ENCODE data around the gene TRAPPC1.

The TRAPPC1 gene

DNA sequence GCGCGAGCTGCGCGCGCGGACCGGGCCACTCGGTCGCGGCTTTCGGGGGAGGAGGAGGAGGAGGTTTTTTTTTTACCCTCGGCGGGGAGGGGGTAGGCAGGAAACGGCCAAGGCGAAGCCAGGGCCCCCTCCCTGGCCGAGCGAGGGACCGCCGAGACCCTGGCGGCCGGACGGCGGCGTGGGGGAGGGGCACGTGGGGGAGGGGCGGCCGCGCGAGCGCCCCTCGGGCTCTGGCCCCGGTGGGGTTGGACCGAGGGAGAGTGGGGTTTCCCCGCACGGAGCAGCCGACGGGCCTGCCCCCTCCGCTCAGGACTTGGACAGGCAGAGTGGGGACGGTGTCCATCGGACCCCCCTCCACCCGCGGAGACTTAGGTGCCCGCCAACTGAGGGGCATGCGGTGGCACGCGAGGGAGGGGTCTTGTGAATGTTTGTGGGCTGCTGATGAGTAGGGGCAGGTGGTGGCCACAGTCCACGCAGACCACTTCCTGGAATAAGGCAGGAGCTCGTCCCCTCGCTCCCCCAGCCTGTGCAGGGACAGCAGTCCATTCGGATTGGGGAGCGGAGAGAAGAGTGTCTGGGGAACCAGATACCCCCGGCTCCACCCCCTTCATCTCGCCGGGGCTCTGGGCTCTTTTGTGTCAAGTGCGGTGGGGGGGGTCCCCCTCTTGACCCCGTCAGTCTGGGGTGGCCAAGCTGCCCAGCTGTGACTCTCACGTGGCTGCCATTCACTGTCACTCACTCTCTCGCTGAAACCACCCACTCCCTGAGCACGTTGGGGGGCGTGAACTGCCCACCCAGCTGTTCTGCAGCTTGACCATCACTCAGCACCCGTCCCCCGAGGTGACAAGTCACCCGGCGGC lies 46.1 kb downstream of the TRAPPC1 start:
- intact Hi-C loops (cut with DNase I) = loop anchor here (5.0 kb wide), 1 partner anchor 48 kb away; no protein-coding TSS in a partner anchor
- peak in 31 of 42 donors; percentile 13 to 78 (median 33) for DNase-seq

DNA sequence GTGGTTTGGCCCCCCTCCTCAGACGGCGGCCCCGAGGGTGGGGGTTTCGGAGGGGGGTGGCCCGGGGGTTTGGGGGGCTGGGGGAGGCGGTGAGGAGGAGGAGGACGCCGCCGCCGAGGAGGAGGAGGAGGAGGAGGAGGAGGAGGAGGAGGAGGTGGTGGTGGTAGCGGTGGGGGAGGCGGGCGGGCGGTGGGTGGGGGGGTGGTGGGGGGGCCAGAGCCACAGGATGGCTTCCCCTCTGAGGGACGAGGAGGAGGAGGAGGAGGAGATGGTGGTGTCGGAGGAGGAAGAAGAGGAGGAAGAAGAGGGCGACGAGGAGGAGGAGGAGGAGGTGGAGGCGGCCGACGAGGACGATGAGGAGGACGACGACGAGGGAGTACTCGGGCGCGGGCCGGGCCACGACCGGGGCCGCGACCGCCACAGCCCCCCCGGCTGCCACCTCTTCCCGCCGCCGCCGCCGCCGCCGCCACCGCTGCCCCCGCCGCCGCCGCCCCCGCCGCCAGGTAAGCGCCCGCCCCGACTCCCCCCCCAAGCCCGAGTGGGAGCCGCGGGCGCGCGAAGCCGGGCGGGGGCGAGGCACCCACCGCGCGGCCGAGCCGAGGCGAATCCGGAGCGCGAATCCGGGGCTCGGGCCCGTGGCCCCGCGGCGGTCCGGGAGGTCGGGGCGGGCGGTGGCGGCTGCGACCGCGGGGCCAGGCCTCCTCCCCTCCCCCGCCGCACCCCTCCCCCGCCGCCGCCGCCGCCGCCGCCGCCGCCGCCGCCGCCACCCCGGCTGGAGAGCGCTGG lies 47.0 kb downstream of the TRAPPC1 start:
- peak in 12 of 42 donors; percentile 8 to 52 (median 36) for DNase-seq
- intact Hi-C loops (cut with DNase I) = loop anchor here (5.0 kb wide), 1 partner anchor 47 kb away; no protein-coding TSS in a partner anchor

DNA sequence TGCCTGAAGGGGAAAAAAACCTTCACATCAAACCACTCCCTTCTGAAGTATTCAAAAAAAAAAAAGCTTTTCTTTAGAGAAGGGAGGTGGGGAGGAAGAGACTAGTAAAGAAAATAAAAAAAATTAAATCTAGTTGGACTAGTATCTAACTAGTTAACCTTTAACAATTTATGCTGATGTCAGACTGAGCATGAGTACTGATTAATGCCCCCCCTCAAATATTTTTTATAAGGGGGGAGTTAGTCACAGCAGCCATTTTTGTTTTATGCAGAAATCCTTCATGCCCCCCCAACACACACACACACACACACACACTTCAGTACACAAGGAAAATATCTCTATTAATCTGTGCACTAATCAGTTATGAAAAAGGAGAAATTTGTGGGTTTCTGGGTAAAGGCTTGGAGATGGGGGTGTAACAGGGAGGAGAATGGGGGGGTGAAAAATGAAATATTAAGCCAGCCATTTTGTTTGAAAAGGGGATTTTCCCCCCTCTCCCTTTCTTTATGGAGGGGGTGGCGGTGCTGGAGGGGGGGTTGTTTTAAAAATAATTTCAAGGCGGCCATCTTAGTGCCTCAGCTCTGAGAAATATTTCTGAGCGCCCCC lies 47.9 kb downstream of the TRAPPC1 start:
- intact Hi-C loops (cut with DNase I) = no loop called here
- DNase-seq = no peak

DNA sequence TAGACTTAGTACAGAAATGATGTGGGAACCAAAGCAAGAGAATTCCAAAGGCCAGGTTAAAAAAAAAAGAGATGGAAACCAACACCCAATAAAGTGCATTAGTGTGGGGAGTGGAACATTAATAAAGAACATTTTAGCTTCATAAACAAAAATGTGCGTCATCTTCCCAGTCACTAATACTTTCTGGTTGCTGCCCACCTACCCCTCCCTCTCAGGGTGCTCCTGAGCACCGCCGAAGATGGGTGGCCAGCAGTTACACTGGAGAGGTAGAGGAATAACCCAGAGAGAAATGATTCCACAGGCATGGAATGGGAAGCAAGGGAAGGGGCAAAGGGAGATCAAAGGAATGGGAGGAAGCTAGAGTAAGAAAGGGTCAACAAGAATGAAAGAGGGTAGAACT lies 49.1 kb downstream of the TRAPPC1 start:
- intact Hi-C loops (cut with DNase I) = no loop called here
- no peak for DNase-seq

DNA sequence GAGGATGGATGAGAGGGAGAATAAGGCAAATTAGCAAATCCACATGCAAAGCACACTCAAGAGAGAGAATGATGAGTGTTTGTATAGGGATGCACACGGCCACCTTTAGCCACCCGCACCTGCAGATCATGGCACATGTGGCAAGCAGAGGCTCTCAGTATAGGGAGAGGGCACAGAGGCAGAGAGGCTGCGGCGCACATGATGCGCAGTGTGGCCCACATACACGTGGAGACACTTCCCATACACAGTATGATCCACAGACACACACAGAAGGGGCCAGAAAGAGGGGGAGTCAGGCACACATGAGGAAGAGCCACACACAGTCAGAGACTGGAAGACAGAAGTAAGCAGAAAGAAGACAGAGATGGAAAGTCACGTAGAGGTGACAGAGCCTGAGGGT lies 49.7 kb downstream of the TRAPPC1 start:
- DNase-seq = peak in 2 of 42 donors; percentile 17 to 33
- intact Hi-C loops (cut with DNase I) = no loop called here

DNA sequence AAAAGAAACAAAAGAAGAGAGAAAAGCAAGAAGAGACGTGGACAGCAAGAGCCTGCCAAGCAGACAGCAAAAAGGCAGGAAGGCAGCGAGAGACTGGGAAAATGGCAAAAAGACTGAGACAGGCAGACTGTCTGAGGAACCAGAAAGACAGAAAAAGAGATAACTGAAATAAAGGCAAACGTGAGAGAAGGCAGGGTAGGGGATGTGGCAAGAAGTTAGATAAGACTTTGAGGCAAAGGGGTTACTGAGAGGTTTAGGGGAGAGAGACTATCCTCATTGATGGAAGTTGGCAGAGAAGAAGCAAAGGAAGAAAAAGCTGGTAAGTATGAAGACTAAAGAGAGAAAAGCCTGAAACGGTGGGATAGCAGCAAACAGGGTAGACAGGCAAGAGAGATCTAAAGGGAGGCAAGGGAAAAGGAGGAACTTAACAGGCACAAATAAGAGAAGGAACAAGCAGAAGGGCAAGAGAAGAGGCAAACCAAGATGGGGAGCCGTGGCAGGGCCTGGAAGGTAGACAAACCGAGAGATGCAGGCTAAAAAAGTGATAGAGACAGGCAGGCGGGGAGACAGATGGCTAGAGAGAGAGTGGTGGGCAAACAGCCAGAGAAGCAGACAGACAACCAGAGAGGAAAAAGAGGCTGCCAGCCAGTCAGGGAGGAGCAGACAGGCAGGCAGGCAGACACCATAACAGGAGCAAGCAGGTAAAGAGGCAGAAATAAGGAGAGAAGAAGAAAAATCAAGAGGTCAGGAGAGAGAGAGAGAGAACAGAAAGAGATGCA lies 50.3 kb downstream of the TRAPPC1 start:
- intact Hi-C loops (cut with DNase I) = no loop called here

More for the DNA sequence above, 50.3 kb downstream of the TRAPPC1 start:
- peak in 7 of 42 donors; percentile 7 to 49 (median 35) for DNase-seq

All from head of caudate nucleus (tissue), 42 donors.